GM12864 (cell line): ENCODE data around the gene CALHM4.
A peak's percentile ranks its signal among the peaks of the same experiment; 100 is the strongest.

Experiments used
- DNase-seq: peaks from one replicate; pipeline ENCODE4 v3.0.0-alpha.2; 2011; ENCODE audit warnings: low read depth
- H3K4me3 ChIP-seq: 2 replicates; pipeline ENCODE4 v1.5.1; 2011; ENCODE audit warnings: mild to moderate bottlenecking, low read depth, low read length, control low read depth
- TF ChIP-seq, protein P1 (sequence below): IDR thresholded peaks from 2 replicates; pipeline ENCODE4 v1.5.1; 2011; ENCODE audit warnings: low read depth, mild to moderate bottlenecking, moderate library complexity, low read length, control low read depth, inconsistent platforms; ENCODE audit errors: missing control alignments

The CALHM4 gene

DNA sequence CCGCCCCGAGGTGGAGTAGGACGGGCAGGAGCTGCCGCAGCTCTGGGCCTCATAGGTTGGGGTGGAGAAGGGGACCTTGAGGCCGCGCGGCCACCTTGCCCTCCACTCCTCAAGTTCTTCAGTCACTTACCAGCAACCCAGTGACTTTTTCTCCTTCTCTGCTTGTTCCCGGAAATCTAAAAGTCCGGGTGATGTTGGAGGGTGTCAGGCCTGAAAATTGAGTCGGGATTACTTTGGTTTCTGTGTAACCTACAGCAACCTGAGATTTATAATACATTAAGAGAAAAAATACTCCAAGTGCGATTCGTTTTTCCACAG is 18.1 kb downstream of the CALHM4 start:
- peak overlapping the region; percentile 99 for H3K4me3 ChIP-seq
- TF ChIP-seq, protein P1, sequence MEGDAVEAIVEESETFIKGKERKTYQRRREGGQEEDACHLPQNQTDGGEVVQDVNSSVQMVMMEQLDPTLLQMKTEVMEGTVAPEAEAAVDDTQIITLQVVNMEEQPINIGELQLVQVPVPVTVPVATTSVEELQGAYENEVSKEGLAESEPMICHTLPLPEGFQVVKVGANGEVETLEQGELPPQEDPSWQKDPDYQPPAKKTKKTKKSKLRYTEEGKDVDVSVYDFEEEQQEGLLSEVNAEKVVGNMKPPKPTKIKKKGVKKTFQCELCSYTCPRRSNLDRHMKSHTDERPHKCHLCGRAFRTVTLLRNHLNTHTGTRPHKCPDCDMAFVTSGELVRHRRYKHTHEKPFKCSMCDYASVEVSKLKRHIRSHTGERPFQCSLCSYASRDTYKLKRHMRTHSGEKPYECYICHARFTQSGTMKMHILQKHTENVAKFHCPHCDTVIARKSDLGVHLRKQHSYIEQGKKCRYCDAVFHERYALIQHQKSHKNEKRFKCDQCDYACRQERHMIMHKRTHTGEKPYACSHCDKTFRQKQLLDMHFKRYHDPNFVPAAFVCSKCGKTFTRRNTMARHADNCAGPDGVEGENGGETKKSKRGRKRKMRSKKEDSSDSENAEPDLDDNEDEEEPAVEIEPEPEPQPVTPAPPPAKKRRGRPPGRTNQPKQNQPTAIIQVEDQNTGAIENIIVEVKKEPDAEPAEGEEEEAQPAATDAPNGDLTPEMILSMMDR, result no peak
- DNase-seq, result peak; percentile 3

DNA sequence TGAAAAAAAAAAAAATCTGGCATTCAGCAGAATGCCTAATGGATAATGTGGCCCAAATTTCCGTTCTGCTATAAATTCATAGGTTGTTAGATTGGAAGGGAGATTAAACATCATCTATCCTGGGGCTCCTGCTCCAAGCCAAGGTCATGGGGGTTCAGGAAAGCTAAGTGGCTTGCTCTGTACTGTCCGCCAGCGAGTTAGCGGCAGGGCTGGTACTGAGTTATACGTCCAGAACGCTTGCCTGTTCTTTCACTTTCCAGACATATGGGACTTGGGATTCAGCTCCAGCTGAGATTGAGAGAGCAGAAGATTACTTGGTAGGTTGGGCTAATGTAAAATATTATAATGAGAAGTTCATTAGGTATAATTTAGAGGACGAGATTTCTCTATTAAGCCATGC is 18.6 kb downstream of the CALHM4 start:
- H3K4me3 ChIP-seq, result peak overlapping the region; percentile 99
- TF ChIP-seq, protein P1, result no peak
- no peak for DNase-seq

DNA sequence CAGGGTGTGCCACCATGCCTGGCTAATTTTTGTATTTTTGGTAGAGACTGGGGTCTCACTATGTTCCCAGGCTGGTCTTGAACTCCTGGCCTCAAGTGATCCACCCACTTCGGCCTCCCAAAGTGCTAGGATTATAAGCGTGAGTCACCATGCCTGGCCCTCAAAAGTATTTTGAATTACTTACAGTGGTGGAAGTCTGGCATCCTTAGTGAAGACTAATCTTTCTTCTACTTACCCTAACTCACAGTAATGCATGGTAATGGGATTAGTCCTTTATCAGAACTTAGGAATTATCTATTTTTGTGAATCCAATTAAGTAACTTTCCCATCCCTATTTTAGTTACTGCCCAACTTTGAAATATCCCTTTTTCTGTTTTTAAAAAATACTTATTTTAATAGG is 21.7 kb downstream of the CALHM4 start:
- H3K4me3 ChIP-seq, result no peak overlapping the region
- DNase-seq, result no peak
- TF ChIP-seq, protein P1, result no peak

DNA sequence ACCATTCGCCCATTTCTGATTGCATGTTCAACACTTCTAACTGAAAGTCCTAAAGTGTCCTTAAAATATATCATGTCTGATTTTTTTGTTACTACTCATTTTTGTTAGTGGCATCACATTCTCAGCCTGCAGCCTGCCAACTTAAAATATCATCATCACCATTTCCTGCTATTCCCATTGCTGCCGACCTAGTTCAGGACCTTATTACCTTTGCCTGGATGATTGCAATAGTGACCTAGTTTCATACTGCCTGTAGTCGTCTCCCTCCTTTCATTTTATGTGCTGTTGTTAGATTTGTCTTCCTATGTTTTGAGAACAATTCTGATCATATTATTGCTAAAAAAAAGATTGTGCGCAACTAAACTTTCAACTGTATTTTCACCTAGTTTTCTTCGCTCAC is 23.9 kb downstream of the CALHM4 start:
- no peak for DNase-seq
- H3K4me3 ChIP-seq, result no peak overlapping the region
- TF ChIP-seq, protein P1, result no peak

DNA sequence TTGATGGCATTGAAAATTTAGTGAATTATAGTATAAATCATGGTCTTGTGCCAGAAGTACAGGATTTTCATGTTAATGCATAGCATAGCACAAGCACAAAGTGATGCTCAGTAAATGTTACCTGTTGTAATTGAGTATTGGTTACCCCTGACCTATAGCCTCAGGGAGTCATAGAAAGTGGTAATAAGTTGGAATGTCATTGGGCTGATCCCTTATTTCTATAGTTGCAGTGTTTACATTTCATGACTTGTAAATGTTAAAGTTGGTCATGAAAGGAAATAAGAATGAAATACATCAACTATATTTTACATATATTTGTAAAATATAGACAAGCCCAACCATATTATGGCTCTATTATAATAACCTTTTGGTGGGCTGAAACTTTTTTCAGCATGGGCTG is 24.8 kb downstream of the CALHM4 start:
- no peak for DNase-seq
- TF ChIP-seq, protein P1, result no peak

DNA sequence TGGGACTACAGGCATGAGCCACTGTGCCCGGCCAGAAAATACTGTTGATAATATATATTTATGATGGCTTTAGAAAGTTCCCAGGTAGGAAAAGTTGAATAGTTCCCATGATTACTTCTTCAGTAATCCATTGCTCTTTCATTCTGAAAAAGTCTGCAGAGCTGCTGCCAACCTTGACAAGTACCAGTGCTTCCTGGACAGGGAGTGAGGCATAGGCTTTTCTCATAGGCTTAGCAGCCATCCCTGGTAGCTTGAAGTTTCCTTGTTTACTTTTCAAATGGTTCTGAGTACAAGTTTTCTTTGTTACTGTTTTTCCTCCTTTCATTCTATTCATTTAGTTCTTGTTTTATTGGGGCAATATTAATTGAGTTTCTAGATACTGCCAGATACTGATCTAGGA is 25.6 kb downstream of the CALHM4 start:
- H3K4me3 ChIP-seq, result no peak overlapping the region
- TF ChIP-seq, protein P1, result no peak
- DNase-seq, result no peak

More for the DNA sequence above, 24.8 kb downstream of the CALHM4 start:
- no peak overlapping the region for H3K4me3 ChIP-seq

DNA sequence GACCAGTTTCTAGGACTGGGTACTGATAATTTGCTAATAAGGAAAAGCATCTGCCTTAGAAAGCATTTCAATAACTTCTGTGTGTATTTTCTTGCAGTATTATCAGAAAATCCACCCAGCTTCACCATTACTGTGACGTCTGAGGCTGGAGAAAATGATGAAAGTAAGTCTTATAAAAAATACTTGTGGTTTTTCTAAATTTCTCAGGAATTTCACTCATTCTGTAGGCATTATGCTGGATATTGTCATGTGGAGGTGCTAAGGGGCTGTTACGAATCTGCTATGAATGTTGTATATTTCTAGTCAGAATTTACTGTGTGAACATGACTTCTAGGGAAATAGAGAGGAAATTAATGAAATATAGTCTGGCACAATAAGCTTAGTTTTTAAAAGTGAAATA is 26.6 kb downstream of the CALHM4 start:
- no peak for DNase-seq
- TF ChIP-seq, protein P1, result no peak
- no peak overlapping the region for H3K4me3 ChIP-seq
